Thymus (tissue), 11 donors: ENCODE results near the gene METTL27. TPM values are rescaled to one million over a fixed set of nuclear protein-coding genes. Genes with fewer than 3 reads are reported as not detected.
A peak's percentile ranks its signal among the peaks of the same experiment; 100 is the strongest.

ENCODE experiments used
- DNase-seq, 9 donors: peaks; one replicate each; pipeline ENCODE4 v3.0.0-alpha.2; 2013; ENCODE audit warnings: low spot score in 9 of 9, low read depth in 6 of 9, missing footprints in 1 of 9
- H3K27ac ChIP-seq, 2 donors: one replicate each; pipeline ENCODE4 v1.5.1; 2013; ENCODE audit warnings: control low read depth in 1 of 2, low read depth in 1 of 2, low read length in 1 of 2, mild to moderate bottlenecking in 1 of 2, moderate library complexity in 1 of 2
- H3K27me3 ChIP-seq, 2 donors: one replicate each; pipeline ENCODE4 v1.5.1; 2013; ENCODE audit warnings: low read length in 1 of 2; ENCODE audit not compliant: control insufficient read depth in 2 of 2, insufficient read depth in 1 of 2
- H3K36me3 ChIP-seq, 2 donors: one replicate each; pipeline ENCODE4 v1.5.1; 2013; ENCODE audit warnings: low read length in 1 of 2, mild to moderate bottlenecking in 1 of 2, moderate library complexity in 1 of 2; ENCODE audit not compliant: control insufficient read depth in 2 of 2, insufficient read depth in 2 of 2
- H3K4me1 ChIP-seq, 2 donors: one replicate each; pipeline ENCODE4 v1.5.1; 2013; ENCODE audit warnings: low read length in 2 of 2; ENCODE audit not compliant: control insufficient read depth in 2 of 2, insufficient read depth in 2 of 2
- H3K4me3 ChIP-seq, 2 donors: one replicate each; pipeline ENCODE4 v1.5.1; 2013; ENCODE audit warnings: low read length in 2 of 2, control low read depth in 1 of 2, mild to moderate bottlenecking in 1 of 2
- H3K9me3 ChIP-seq, 2 donors: one replicate each; pipeline ENCODE4 v1.5.1; 2013; ENCODE audit warnings: low read length in 1 of 2, mild to moderate bottlenecking in 1 of 2; ENCODE audit not compliant: control insufficient read depth in 2 of 2, insufficient read depth in 1 of 2
- WGBS: extraction: QIAGEN DNeasy Blood & Tissue Kit; methylation state at CpG from one replicate; pipeline ENCODE4 v1.1.7; 2013; 5-methylcytosine and 5-hydroxymethylcytosine counted together
- polyA plus RNA-seq: library from polyadenylated mRNA; stranded (reverse); fragments of 200-250 nt; gene quantifications from one replicate; pipeline ENCODE4 v1.2.3, GENCODE V29; 2013
- total RNA-seq: library from RNA; stranded (reverse); fragments of 120-200 nt; gene quantifications from one replicate; pipeline ENCODE4 v1.2.4, GENCODE V29; 2013
- donor health status: healthy.

Gene METTL27
- total and polyA plus RNA-seq, 2 donors = 1.3 to 2.2 TPM

DNA sequence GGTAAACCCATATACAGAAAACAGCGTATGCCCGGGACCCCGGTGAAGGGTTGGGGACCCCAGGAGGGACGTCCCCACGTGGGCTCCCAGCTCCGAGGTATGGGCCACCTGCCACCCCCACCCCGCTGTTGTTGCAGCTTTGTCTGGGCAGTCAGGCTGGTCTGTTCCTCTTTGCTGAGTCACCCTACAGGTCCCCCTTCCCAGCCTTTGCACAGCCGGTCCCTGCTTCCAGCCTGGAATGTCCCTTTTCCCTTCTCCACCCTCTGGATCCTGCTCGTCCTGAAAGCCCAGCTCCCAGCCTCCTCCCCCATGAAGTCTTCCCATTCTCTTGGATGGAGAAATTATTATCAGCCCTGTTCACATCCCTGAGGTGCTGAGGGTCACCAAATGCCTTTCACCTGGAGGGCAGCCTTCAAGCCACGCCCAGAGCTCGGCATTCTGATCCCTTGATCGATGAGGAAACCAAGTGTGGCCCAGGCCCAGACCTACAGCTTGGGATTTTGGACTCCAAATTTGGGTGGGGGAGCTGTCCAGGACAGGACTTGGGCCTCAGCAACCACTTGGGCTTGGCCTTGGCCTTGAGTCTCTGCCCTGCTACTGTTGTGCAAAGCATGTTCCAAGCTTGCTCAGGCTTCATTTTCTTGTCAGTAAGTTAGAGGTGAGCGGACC, 8.9 kb downstream of the METTL27 start:
- H3K9me3 ChIP-seq = peaks cover 0 to 7% of the 10 kb centered on the region in 2 donors
- peaks cover 0 to 6% of the 10 kb centered on the region in 2 donors for H3K4me1 ChIP-seq
- no peak for DNase-seq
- no peak overlapping the region for H3K27ac ChIP-seq
- H3K36me3 ChIP-seq = no peaks in the 10 kb centered on the region
- 82% methylated on average over 13 of the region's 13 CpGs for WGBS
- H3K27me3 ChIP-seq = peaks cover 2 to 9% of the 10 kb centered on the region in 2 donors
- H3K4me3 ChIP-seq = no peak overlapping the region

DNA sequence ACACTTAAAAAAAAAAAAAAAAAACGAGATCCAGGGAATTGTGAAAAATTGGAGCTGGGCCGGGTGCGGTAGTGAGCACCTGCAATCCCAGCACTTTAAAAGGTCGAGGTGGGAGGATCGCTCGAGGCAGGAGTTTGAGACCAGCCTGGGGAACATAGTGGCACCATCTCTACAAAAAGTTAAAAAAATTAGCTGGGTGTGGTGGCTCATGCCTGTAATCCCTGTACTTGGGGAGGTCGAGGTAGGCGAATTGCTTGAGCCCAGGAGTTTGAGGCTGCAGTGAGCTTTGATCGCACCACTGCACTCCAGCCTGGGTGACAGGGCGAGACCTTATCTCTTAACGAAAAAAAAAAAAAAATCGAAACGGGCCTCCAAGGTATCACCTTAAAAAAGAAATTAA, 9.5 kb downstream of the METTL27 start:
- 89% methylated on average over 13 of the region's 13 CpGs for WGBS
- no peak overlapping the region for H3K4me3 ChIP-seq

DNA sequence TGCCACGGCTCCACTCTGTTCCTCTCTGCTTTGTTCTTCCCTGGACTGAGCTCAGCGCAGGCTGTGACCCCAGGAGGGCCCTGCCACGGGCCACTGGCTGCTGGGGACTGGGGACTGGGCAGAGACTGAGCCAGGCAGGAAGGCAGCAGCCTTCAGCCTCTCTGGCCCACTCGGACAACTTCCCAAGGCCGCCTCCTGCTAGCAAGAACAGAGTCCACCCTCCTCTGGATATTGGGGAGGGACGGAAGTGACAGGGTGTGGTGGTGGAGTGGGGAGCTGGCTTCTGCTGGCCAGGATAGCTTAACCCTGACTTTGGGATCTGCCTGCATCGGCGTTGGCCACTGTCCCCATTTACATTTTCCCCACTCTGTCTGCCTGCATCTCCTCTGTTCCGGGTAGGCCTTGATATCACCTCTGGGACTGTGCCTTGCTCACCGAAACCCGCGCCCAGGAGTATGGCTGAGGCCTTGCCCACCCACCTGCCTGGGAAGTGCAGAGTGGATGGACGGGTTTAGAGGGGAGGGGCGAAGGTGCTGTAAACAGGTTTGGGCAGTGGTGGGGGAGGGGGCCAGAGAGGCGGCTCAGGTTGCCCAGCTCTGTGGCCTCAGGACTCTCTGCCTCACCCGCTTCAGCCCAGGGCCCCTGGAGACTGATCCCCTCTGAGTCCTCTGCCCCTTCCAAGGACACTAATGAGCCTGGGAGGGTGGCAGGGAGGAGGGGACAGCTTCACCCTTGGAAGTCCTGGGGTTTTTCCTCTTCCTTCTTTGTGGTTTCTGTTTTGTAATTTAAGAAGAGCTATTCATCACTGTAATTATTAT, 10.3 kb downstream of the METTL27 start:
- Histone ChIP-seq H3K4me1 (peaks cover 12 to 16% of the 10 kb centered on the region in 2 donors), H3K27ac (peak overlapping the region in 1 of 2 donors; percentile 43), H3K4me3 (no peak overlapping the region), H3K27me3 (peaks cover 2 to 19% of the 10 kb centered on the region in 2 donors), H3K36me3 (no peaks in the 10 kb centered on the region), H3K9me3 (peaks cover 0 to 7% of the 10 kb centered on the region in 2 donors)
- no peak for DNase-seq
- 88% methylated on average over 16 of the region's 16 CpGs for whole genome bisulfite sequencing

More for the DNA sequence above, 9.5 kb downstream of the METTL27 start:
- H3K27me3 ChIP-seq = peaks cover 2 to 12% of the 10 kb centered on the region in 2 donors
- H3K9me3 ChIP-seq = peaks cover 0 to 7% of the 10 kb centered on the region in 2 donors
- H3K36me3 ChIP-seq = no peaks in the 10 kb centered on the region
- peaks cover 4 to 11% of the 10 kb centered on the region in 2 donors for H3K4me1 ChIP-seq
- no peak overlapping the region for H3K27ac ChIP-seq
- DNase-seq = no peak

DNA sequence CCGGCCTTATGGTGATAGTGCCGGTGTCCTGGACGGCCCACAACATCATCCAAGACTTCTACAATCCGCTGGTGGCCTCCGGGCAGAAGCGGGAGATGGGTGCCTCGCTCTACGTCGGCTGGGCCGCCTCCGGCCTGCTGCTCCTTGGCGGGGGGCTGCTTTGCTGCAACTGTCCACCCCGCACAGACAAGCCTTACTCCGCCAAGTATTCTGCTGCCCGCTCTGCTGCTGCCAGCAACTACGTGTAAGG, 10.8 kb downstream of the METTL27 start:
- Histone ChIP-seq H3K36me3 (no peaks in the 10 kb centered on the region), H3K4me1 (peaks cover 13 to 16% of the 10 kb centered on the region in 2 donors), H3K27ac (no peak overlapping the region), H3K27me3 (peaks cover 2 to 25% of the 10 kb centered on the region in 2 donors), H3K9me3 (peaks cover 0 to 7% of the 10 kb centered on the region in 2 donors), H3K4me3 (no peak overlapping the region)
- DNase-seq = no peak
- WGBS = 94% methylated on average over 16 of the region's 16 CpGs

DNA sequence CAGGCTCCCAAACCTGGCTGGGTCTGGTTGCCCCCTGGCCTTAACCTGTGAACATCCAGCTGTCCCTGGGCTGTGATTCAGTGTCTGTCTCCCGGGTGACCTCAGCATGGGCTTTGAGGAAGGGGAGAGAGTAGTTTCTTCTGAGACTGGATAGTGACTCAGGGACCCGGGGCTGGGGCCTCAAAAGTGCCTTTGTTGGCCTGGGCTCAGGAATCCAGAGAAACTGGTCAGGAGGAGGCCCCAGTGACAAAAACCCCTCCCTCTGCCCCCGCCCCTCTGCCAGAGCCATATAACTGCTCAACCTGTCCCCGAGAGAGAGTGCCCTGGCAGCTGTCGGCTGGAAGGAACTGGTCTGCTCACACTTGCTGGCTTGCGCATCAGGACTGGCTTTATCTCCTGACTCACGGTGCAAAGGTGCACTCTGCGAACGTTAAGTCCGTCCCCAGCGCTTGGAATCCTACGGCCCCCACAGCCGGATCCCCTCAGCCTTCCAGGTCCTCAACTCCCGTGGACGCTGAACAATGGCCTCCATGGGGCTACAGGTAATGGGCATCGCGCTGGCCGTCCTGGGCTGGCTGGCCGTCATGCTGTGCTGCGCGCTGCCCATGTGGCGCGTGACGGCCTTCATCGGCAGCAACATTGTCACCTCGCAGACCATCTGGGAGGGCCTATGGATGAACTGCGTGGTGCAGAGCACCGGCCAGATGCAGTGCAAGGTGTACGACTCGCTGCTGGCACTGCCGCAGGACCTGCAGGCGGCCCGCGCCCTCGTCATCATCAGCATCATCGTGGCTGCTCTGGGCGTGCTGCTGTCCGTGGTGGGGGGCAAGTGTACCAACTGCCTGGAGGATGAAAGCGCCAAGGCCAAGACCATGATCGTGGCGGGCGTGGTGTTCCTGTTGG, 11.4 kb downstream of the METTL27 start, which contains the start of gene CLDN4:
Gene CLDN4, plus strand, starts transcription at position 316 of the 903 bp plus-strand sequence. Its CDS starts 206 bp downstream, at position 522.
- Histone ChIP-seq H3K4me3 (no peak within 1 kb of the TSS), H3K9me3 (peaks cover 0 to 7% of the 10 kb centered on the region in 2 donors), H3K36me3 (no peaks in the 10 kb centered on the region), H3K27ac (peak within 1 kb of the TSS in 1 of 2 donors; percentile 43), H3K27me3 (peaks cover 2 to 30% of the 10 kb centered on the region in 2 donors), H3K4me1 (peaks cover 15 to 16% of the 10 kb centered on the region in 2 donors)
- 91% methylated on average over 42 of the region's 42 CpGs for WGBS
- no peak for DNase-seq

DNA sequence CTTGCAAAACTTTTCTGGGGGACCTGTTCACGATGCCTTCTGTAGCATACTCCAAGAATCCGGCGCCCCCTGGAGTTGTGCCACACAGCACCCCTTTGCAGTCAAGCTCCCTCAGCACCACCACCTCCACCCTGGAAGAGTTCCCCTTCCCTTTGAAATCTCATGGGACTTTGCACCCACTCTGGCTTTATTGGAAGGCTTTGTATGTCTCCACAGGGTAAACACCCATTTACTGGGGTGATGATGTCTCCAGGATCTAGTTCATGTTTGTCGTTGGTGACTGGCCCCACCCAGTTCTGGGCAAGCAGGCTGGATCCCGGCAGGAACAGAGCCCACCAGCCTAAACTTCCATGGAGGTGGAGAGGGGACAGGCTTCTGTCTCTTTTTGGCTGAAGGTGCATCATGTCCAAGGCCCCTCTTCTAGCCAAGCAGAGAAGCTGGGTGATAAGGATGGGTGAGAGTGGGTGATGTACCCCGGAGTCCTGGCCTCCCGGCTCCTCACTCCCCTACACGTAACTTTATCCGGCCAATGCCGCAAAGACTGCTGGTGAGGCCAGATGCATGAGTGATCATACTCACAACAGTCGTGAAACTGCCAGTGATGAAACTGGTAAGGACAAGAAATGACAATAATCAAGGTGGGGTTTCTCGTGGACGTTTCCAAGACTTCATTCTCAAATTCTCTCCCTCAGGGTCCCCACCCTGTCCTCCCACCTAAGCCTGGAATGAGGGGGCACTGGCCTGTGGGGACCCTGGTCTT, 12.2 kb downstream of the METTL27 start:
- Histone ChIP-seq H3K27ac (no peak overlapping the region), H3K27me3 (peaks cover 2 to 32% of the 10 kb centered on the region in 2 donors), H3K4me1 (peaks cover 15 to 16% of the 10 kb centered on the region in 2 donors), H3K4me3 (no peak overlapping the region), H3K9me3 (peaks cover 0 to 7% of the 10 kb centered on the region in 2 donors), H3K36me3 (no peaks in the 10 kb centered on the region)
- WGBS = 90% methylated on average over 13 of the region's 13 CpGs
- DNase-seq = no peak

DNA sequence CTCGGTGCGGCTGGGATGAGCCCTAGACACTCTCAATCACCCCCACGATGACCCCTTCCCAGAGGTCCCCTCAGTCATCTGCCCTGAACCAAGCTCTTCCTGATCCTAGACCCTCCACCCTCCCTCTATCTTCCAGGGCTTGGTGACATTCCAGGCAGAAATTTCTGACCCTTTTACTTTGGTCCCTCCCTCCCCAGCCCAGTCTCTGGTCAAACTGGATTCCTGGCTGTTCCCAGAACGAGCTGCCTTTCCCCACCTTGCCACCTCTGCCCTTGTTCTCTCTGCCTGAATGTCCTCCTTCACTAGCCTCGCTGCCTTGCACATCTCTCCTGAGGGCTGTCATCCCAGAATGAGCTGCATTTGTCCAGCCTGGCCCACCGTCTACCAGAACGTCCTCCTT, 12.8 kb downstream of the METTL27 start:
- peaks cover 2 to 35% of the 10 kb centered on the region in 2 donors for H3K27me3 ChIP-seq
- H3K36me3 ChIP-seq = no peaks in the 10 kb centered on the region
- WGBS = 78% methylated on average over 7 of the region's 7 CpGs
- H3K27ac ChIP-seq = no peak overlapping the region
- no peak for DNase-seq
- peaks cover 0 to 2% of the 10 kb centered on the region in 2 donors for H3K9me3 ChIP-seq
- H3K4me1 ChIP-seq = peaks cover 15 to 16% of the 10 kb centered on the region in 2 donors
- H3K4me3 ChIP-seq = no peak overlapping the region

DNA sequence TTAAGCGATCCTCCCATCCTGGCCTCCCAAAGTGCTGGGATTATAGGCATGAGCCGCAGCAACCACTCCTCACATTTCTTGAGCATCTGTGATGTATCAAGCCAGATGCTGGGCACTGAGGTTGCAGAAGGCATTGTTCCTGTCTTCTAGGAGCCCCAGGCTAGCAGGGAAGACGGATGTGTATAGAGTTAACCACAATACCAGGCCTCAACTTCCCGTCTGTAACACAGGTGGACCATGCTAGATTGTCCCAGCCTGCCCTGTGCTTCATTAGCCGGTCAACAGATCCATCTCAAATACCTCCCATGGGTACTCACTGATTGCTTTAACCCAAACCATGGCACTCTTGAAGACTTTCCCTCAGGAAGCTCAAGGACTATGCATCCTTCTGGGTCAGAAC, 13.3 kb downstream of the METTL27 start:
- Histone ChIP-seq H3K27me3 (peaks cover 2 to 35% of the 10 kb centered on the region in 2 donors), H3K4me3 (no peak overlapping the region), H3K9me3 (no peaks in the 10 kb centered on the region), H3K4me1 (peaks cover 15 to 16% of the 10 kb centered on the region in 2 donors), H3K36me3 (no peaks in the 10 kb centered on the region), H3K27ac (no peak overlapping the region)
- 49% methylated on average over 5 of the region's 5 CpGs for WGBS
- no peak for DNase-seq
